Fibroblast of the aortic adventitia (primary cell): ENCODE results near the gene GYS2. TPM values are rescaled to one million over a fixed set of nuclear protein-coding genes. Genes with fewer than 3 reads are reported as not detected.
A peak's percentile ranks its signal among the peaks of the same experiment; 100 is the strongest.

Experiments used
- DNase-seq: peaks from one replicate; pipeline ENCODE4 v3.0.0-alpha.2; 2010; ENCODE audit warnings: low read depth
- H3K4me3 ChIP-seq: 2 replicates; pipeline ENCODE4 v1.5.1; 2011; ENCODE audit warnings: low read depth, mild to moderate bottlenecking, control low read depth, low read length, moderate library complexity
- CTCF ChIP-seq: IDR thresholded peaks from 2 replicates; pipeline ENCODE4 v1.5.1; 2011; ENCODE audit warnings: mild to moderate bottlenecking, low read length, control low read depth, inconsistent platforms; ENCODE audit not compliant: insufficient read depth
- total RNA-seq: library from RNA; depleted of rRNA; stranded (reverse); fragments of >200 nt; gene quantifications from 2 replicates; pipeline ENCODE4 v1.2.3, GENCODE V29; 2012; ENCODE audit warnings: low replicate concordance

The GYS2 gene
- total RNA-seq, 1 donor: not detected

- DNase-seq: peak; percentile 33
- no peak for TF ChIP-seq CTCF
- H3K4me3 ChIP-seq: peak overlapping the region; percentile 88
These were observed 102.5 kb downstream of the GYS2 start for GRCh38 chr12:21502164-21502496.

- peak; percentile 99 for DNase-seq
- H3K4me3 ChIP-seq: peak within 1 kb of the TSS; percentile 88
- no peak for TF ChIP-seq CTCF
These were observed 103.1 kb downstream of the GYS2 start, which contains the start of the genes GOLT1B and RECQL for GRCh38 chr12:21501258-21502163. TSS of gene GOLT1B (plus strand) at chr12:21501789. CDS start at chr12:21501924, 135 bp downstream. TSS of gene RECQL (minus strand) at chr12:21501635. CDS start at chr12:21499570, 2,065 bp downstream.

GRCh38 chr12:21500786-21501257, 103.8 kb downstream of the GYS2 start:
- no peak for TF ChIP-seq CTCF
- no peak for DNase-seq
- peak overlapping the region; percentile 82 for H3K4me3 ChIP-seq

- DNase-seq: no peak
- peak overlapping the region; percentile 28 for H3K4me3 ChIP-seq
- TF ChIP-seq CTCF: no peak
These were observed 104.9 kb downstream of the GYS2 start for GRCh38 chr12:21499765-21500164.

Other genes with a start within 250 kb of the GYS2 start
- gene IAPP, start 231.9 kb downstream of the GYS2 start, total RNA-seq: not detected in 2 replicates
- gene PYROXD1, start 167.2 kb downstream of the GYS2 start, total RNA-seq: 13.8 and 17.9 TPM in 2 replicates
- 54.1 and 114 TPM in 2 replicates for gene RECQL, start 103.2 kb downstream of the GYS2 start, total RNA-seq
- 55.2 and 82.2 TPM in 2 replicates for gene GOLT1B, start 103.1 kb downstream of the GYS2 start, total RNA-seq
- gene SPX, start 78.6 kb downstream of the GYS2 start, total RNA-seq: 0.54 and 0.82 TPM in 2 replicates
- gene LDHB, start 53.0 kb upstream of the GYS2 start, total RNA-seq: 579 and 828 TPM in 2 replicates
- 2.1 and 5.6 TPM in 2 replicates for gene KCNJ8, start 169.9 kb upstream of the GYS2 start, total RNA-seq